ENCODE measurements around the gene USP40.
A peak's percentile ranks its signal among the peaks of the same experiment; 100 is the strongest.

Gene USP40

DNA sequence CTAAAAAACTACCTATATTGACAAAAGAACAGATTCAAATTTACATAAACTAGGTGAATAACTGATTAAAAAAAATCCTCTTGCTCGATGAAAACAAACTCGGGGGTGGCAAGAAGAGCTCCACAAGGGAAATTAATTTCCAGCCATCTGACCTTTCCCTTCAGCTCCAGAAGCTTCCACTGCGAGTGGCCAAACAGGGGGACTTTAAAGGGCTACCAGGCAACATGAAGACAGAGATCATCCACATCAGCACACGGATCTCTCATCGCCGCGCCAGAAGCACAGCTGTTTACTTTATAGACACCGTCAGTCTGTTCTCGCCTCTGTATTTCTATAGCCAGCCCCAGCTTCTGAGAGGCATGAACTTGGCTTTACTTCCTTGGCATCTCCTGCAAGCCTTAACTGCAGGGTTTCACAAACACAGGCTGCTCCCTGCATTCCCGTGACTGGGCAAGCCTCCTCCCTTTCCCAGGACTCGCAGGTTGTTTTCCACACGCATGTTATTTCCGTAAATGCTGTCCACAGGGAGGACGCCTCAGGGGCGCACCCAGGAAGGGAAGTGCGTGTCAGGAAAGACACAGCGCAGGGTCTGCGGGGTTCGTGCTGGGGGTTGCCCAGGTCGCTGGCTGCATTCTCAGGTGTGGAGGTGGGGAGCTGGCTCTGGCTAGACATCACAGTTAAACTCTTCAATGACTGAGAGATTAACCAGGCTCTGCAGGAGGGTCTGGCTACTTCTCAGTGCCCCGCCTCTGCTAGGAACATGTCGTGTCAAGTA is 85.0 kb downstream of the USP40 start:
- no peak for TF ChIP-seq CTCF (conservative IDR thresholded peaks at IDR 0.05; ENCODE audit: low read depth, low read length)
- H3K4me3 ChIP-seq (ENCODE audit: low read length) = no peak overlapping the region
- no peak for DNase-seq (ENCODE audit: low read depth)

GRCh38 chr2:233480490-233481202 is 85.9 kb downstream of the USP40 start:
- DNase-seq (ENCODE audit: low read depth) = no peak
- H3K4me3 ChIP-seq (ENCODE audit: low read length) = no peak overlapping the region
- TF ChIP-seq CTCF (conservative IDR thresholded peaks at IDR 0.05; ENCODE audit: low read depth, low read length) = peak; percentile 6

GRCh38 chr2:233479616-233480489 is 86.7 kb downstream of the USP40 start:
- TF ChIP-seq CTCF (conservative IDR thresholded peaks at IDR 0.05; ENCODE audit: low read depth, low read length) = no peak
- DNase-seq (ENCODE audit: low read depth) = no peak
- no peak overlapping the region for H3K4me3 ChIP-seq (ENCODE audit: low read length)

DNA sequence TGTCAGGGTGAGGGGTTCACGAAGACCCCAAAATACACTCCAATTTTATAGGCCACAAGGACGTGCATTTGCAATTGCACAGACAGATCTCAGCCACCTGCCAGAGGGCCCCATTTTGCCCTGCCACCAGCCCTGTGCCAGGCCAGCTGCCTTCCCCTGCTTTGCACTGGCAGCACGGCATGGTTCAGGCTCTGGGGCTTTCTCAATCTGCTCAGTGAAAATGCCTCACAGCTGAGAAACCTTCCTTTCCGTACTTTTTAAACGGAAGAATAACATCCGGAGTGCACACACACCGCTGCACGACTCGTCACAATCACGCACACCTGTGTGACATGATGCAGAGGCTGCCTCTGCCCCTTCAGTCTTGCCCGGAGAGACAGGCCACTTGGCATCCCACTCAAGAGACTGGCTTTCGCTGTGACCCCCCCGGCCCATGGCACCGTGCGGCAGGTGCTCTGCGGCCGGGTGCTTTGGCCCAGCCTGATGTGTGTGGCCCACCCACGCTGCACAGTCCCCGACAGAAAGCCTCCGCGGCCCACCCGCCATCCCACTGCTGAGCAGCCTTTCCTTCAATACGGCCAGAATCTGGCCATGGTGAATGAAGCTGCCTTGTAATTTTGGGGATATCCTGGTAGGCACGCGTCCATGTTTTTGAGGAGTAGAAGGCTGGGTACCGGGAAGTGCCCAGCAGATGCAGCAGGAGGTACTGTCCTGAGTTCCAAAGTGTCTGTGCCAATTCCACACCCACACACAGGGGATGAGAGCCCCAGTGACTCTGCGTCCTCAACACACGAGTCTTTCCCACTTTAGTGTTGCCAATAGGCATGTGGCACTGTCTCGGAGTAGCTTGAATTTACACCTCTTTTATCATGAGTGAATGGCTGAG is 88.8 kb downstream of the USP40 start:
- no peak overlapping the region for H3K4me3 ChIP-seq (ENCODE audit: low read length)
- DNase-seq (ENCODE audit: low read depth) = no peak
- no peak for TF ChIP-seq CTCF (conservative IDR thresholded peaks at IDR 0.05; ENCODE audit: low read depth, low read length)

- no peak for DNase-seq (ENCODE audit: low read depth)
Measured at GRCh38 chr2:233476651-233477547, 89.7 kb downstream of the USP40 start.

More at GRCh38 chr2:233476651-233477547, 89.7 kb downstream of the USP40 start:
- no peak for TF ChIP-seq CTCF (conservative IDR thresholded peaks at IDR 0.05; ENCODE audit: low read depth, low read length)
- H3K4me3 ChIP-seq (ENCODE audit: low read length) = no peak overlapping the region

Data from retinal pigment epithelial cell (primary cell).